H1 (cell line): ENCODE data around the gene TAF3.

Experiments
- EP300 ChIP-seq, 2 experiments: IDR thresholded peaks; 1 replicate in 1 of 2; 2 replicates in 1 of 2; pipeline ENCODE4 v1.6.1; 2011 to 2012; ENCODE audit warnings: low read depth in 2 of 2, low read length in 2 of 2, mild to moderate bottlenecking in 2 of 2, borderline replicate concordance in 1 of 2, inconsistent platforms in 1 of 2, moderate library complexity in 1 of 2
- EZH2 ChIP-seq: fragments of 200-600 bp; sonication (generic); IDR thresholded peaks from 2 replicates; pipeline ENCODE4 v1.7.1; 2012; ENCODE audit warnings: low read depth, mild to moderate bottlenecking, moderate library complexity, low read length, inconsistent platforms; ENCODE audit not compliant: severe bottlenecking
- GABPA ChIP-seq: IDR thresholded peaks from 2 replicates; pipeline ENCODE4 v1.6.1; 2011; ENCODE audit warnings: mild to moderate bottlenecking, low read length, moderate library complexity, borderline replicate concordance; ENCODE audit not compliant: insufficient read depth
- KDM1A ChIP-seq: fragments of 200-600, 300-600 bp; sonication (generic); IDR thresholded peaks from 2 replicates; pipeline ENCODE4 v1.7.1; 2016; ENCODE audit warnings: mild to moderate bottlenecking, low read length, borderline replicate concordance
- KDM4A ChIP-seq: IDR thresholded peaks from one replicate; pipeline ENCODE4 v1.7.1; 2012; ENCODE audit warnings: low read depth, mild to moderate bottlenecking, moderate library complexity, low read length, inconsistent platforms; ENCODE audit not compliant: severe bottlenecking
- POLR2AphosphoS5 ChIP-seq: IDR thresholded peaks from 2 replicates; pipeline ENCODE4 v1.6.1; 2011; ENCODE audit warnings: low read depth, low read length
- RFX5 ChIP-seq: IDR thresholded peaks from 2 replicates; pipeline ENCODE4 v1.6.1; 2011; ENCODE audit warnings: low read depth, low read length, improper control_type of control experiment, borderline replicate concordance
- TBP ChIP-seq: IDR thresholded peaks from 2 replicates; pipeline ENCODE4 v1.6.1; 2011; ENCODE audit warnings: low read depth, low read length, improper control_type of control experiment
- USF2 ChIP-seq: IDR thresholded peaks from 2 replicates; pipeline ENCODE4 v1.6.1; 2011; ENCODE audit warnings: low read length, improper control_type of control experiment
- TF ChIP-seq, protein P1 (sequence below), 3 experiments: IDR thresholded peaks; 1 replicate in 2 of 3; 2 replicates in 1 of 3; pipeline versions ENCODE4 v1.5.1 to v1.6.1; 2011; ENCODE audit warnings: low read length in 3 of 3, mild to moderate bottlenecking in 3 of 3, inconsistent platforms in 2 of 3, low read depth in 1 of 3, moderate library complexity in 1 of 3; ENCODE audit not compliant: insufficient read depth in 1 of 3; ENCODE audit errors: control extremely low read depth in 1 of 3

DNA sequence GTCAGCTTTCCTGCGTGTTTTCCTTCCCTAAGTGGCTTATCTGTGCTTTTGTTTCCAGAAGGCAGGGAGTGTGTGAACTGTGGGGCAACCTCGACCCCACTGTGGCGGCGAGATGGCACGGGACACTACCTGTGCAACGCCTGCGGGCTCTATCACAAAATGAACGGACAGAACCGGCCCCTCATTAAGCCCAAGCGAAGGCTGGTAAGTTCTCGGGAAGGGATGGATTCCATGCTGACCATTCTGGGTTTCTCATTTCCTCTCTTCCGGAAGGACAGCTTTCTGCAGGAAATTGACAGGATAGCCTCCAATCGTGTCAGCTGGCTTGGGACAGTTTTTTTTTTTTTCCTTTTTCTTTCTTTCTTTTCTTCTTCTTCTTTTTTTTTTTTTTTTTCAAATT, 245.6 kb downstream of the TAF3 start:
- no peak for TF ChIP-seq EZH2
- TF ChIP-seq RFX5 = no peak
- TF ChIP-seq, protein P1, sequence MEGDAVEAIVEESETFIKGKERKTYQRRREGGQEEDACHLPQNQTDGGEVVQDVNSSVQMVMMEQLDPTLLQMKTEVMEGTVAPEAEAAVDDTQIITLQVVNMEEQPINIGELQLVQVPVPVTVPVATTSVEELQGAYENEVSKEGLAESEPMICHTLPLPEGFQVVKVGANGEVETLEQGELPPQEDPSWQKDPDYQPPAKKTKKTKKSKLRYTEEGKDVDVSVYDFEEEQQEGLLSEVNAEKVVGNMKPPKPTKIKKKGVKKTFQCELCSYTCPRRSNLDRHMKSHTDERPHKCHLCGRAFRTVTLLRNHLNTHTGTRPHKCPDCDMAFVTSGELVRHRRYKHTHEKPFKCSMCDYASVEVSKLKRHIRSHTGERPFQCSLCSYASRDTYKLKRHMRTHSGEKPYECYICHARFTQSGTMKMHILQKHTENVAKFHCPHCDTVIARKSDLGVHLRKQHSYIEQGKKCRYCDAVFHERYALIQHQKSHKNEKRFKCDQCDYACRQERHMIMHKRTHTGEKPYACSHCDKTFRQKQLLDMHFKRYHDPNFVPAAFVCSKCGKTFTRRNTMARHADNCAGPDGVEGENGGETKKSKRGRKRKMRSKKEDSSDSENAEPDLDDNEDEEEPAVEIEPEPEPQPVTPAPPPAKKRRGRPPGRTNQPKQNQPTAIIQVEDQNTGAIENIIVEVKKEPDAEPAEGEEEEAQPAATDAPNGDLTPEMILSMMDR (IDR thresholded peaks at IDR 0.05; ENCODE audit: control extremely low read depth in 1 of 3, insufficient read depth in 1 of 3, low read depth in 1 of 3, low read length in 3 of 3) = no peak
- no peak for TF ChIP-seq EP300 (IDR thresholded peaks at IDR 0.05; ENCODE audit: borderline replicate concordance in 1 of 2, low read depth in 2 of 2, low read length in 2 of 2)
- TF ChIP-seq TBP = no peak
- TF ChIP-seq USF2 = no peak
- no peak for TF ChIP-seq POLR2AphosphoS5
- TF ChIP-seq GABPA = no peak
- TF ChIP-seq KDM1A = no peak
- peak; percentile 19 for TF ChIP-seq KDM4A
